Trophoblast cell (in vitro differentiated cells and primary cell): Measurements from ENCODE around the gene RTL1.

Experiments used
- DNase-seq, 2 donors: peaks; one replicate each; pipeline ENCODE4 v3.0.0-alpha.2; 2016
- H2AFZ ChIP-seq: 2 replicates; pipeline ENCODE4 v1.6.1; 2013; ENCODE audit warnings: low read length, moderate library complexity, mild to moderate bottlenecking; ENCODE audit not compliant: insufficient read depth, poor library complexity
- H2AK5ac ChIP-seq: 2 replicates; pipeline ENCODE4 v1.6.1; 2013; ENCODE audit warnings: mild to moderate bottlenecking, low read length
- H2BK120ac ChIP-seq: 2 replicates; pipeline ENCODE4 v1.6.1; 2013; ENCODE audit warnings: low read length, mild to moderate bottlenecking, moderate library complexity; ENCODE audit not compliant: insufficient read depth, poor library complexity
- H2BK12ac ChIP-seq: 2 replicates; pipeline ENCODE4 v1.6.1; 2013; ENCODE audit warnings: mild to moderate bottlenecking, low read length, moderate library complexity
- H2BK5ac ChIP-seq: 2 replicates; pipeline ENCODE4 v1.6.1; 2013; ENCODE audit warnings: low read length, low read depth, moderate library complexity, mild to moderate bottlenecking; ENCODE audit not compliant: poor library complexity
- H3K14ac ChIP-seq: 2 replicates; pipeline ENCODE4 v1.6.1; 2013; ENCODE audit warnings: mild to moderate bottlenecking, low read length
- H3K18ac ChIP-seq: 2 replicates; pipeline ENCODE4 v1.6.1; 2013; ENCODE audit warnings: mild to moderate bottlenecking, low read length
- H3K23ac ChIP-seq: 2 replicates; pipeline ENCODE4 v1.6.1; 2013; ENCODE audit warnings: low read length
- H3K27ac ChIP-seq: 2 replicates; pipeline ENCODE4 v1.5.1; 2013; ENCODE audit warnings: low read depth, mild to moderate bottlenecking, inconsistent platforms, low read length, moderate library complexity
- H3K27me3 ChIP-seq: 2 replicates; pipeline ENCODE4 v1.6.1; 2013; ENCODE audit warnings: inconsistent platforms, mild to moderate bottlenecking, low read length, moderate library complexity; ENCODE audit not compliant: insufficient read depth
- H3K36me3 ChIP-seq, 2 experiments: 1 replicate in 1 of 2; 2 replicates in 1 of 2; pipeline ENCODE4 v1.6.1; 2013; ENCODE audit warnings: low read length in 2 of 2, mild to moderate bottlenecking in 2 of 2, moderate library complexity in 1 of 2; ENCODE audit not compliant: insufficient read depth in 2 of 2, control insufficient read depth in 1 of 2
- H3K4ac ChIP-seq: 2 replicates; pipeline ENCODE4 v1.6.1; 2013; ENCODE audit warnings: low read depth, mild to moderate bottlenecking, low read length, moderate library complexity
- H3K4me1 ChIP-seq, 2 experiments: 1 replicate in 1 of 2; 2 replicates in 1 of 2; pipeline ENCODE4 v1.6.1; 2013; ENCODE audit warnings: low read length in 2 of 2, mild to moderate bottlenecking in 2 of 2, moderate library complexity in 1 of 2; ENCODE audit not compliant: insufficient read depth in 2 of 2, control insufficient read depth in 1 of 2
- H3K4me2 ChIP-seq: 2 replicates; pipeline ENCODE4 v1.6.1; 2013; ENCODE audit warnings: inconsistent platforms, mild to moderate bottlenecking, low read length, moderate library complexity
- H3K4me3 ChIP-seq: 2 replicates; pipeline ENCODE4 v1.5.1; 2013; ENCODE audit warnings: mild to moderate bottlenecking, low read depth, low read length, inconsistent platforms
- H3K79me1 ChIP-seq: one replicate; pipeline ENCODE4 v1.6.1; 2013; ENCODE audit warnings: low read length
- H3K79me2 ChIP-seq: 2 replicates; pipeline ENCODE4 v1.6.1; 2013; ENCODE audit warnings: low read length, mild to moderate bottlenecking; ENCODE audit not compliant: control insufficient read depth, insufficient read depth, poor library complexity
- H3K9ac ChIP-seq: 2 replicates; pipeline ENCODE4 v1.6.1; 2013; ENCODE audit warnings: mild to moderate bottlenecking, low read length
- H3K9me3 ChIP-seq: 2 replicates; pipeline ENCODE4 v1.6.1; 2013; ENCODE audit warnings: low read depth, mild to moderate bottlenecking, control low read depth, inconsistent platforms, low read length; ENCODE audit not compliant: insufficient read depth
- H4K12ac ChIP-seq: 2 replicates; pipeline ENCODE4 v1.6.1; 2013; ENCODE audit warnings: low read depth, mild to moderate bottlenecking, low read length, moderate library complexity
- H4K8ac ChIP-seq: 2 replicates; pipeline ENCODE4 v1.6.1; 2013; ENCODE audit warnings: low read depth, mild to moderate bottlenecking, low read length, moderate library complexity
- H4K91ac ChIP-seq: one replicate; pipeline ENCODE4 v1.6.1; 2013; ENCODE audit warnings: low read depth, mild to moderate bottlenecking, low read length, moderate library complexity
- WGBS: extraction: QIAGEN DNeasy Blood & Tissue Kit; methylation state at CpG from one replicate; pipeline ENCODE4 v1.1.7; 2013; ENCODE audit warnings: missing lambda C conversion rate; ENCODE audit not compliant: insufficient read length, insufficient coverage; ENCODE audit errors: extremely low coverage; 5-methylcytosine and 5-hydroxymethylcytosine counted together

RTL1 gene

GRCh38 chr14:100909439-100909838, 5.9 kb upstream of the RTL1 start:
- Histone ChIP-seq H4K8ac (no peak overlapping the region), H2BK120ac (no peak overlapping the region), H3K27ac (no peak overlapping the region), H2BK5ac (no peak overlapping the region), H3K9ac (no peak overlapping the region), H3K23ac (no peak overlapping the region), H3K14ac (no peak overlapping the region), H2AK5ac (no peak overlapping the region), H3K27me3 (peaks cover 8% of the 10 kb centered on the region), H3K4me1 (no peaks in the 10 kb centered on the region), H3K4me2 (no peak overlapping the region), H2AFZ (no peak overlapping the region), H4K12ac (no peak overlapping the region), H3K36me3 (no peaks in the 10 kb centered on the region), H3K79me2 (no peaks in the 10 kb centered on the region), H3K79me1 (no peaks in the 10 kb centered on the region), H3K9me3 (no peaks in the 10 kb centered on the region), H3K18ac (no peak overlapping the region), H4K91ac (no peak overlapping the region), H3K4me3 (no peak overlapping the region), H3K4ac (no peak overlapping the region), H2BK12ac (no peak overlapping the region)
- DNase-seq = no peak
- WGBS = no CpG with 5 or more reads among the region's 9 CpGs

DNA sequence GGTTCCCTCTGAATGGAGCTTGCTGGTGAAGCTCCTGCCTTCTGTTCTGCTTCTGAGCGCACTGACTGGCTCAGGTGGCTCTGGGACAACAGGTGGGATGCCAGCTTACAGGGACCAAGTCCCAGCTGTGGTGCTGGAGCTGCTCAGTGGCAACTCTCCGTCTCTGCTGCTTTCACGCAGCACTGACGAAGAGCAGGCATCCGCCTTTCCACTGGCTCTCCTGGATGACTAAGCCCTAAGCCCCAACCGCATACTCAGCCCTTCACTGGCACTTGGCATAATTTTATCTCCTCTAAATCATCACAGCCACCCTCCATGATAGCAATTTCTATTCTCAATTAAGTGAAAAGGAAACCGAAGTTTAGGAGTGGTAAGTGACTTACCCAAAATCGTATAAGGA, 3.7 kb upstream of the RTL1 start:
- Histone ChIP-seq H3K9ac (no peak overlapping the region), H2BK120ac (no peak overlapping the region), H3K36me3 (no peaks in the 10 kb centered on the region), H3K23ac (no peak overlapping the region), H2BK12ac (no peak overlapping the region), H3K27me3 (peaks cover 12% of the 10 kb centered on the region), H4K12ac (no peak overlapping the region), H3K4me1 (no peaks in the 10 kb centered on the region), H3K79me1 (no peaks in the 10 kb centered on the region), H3K4me2 (no peak overlapping the region), H3K9me3 (no peaks in the 10 kb centered on the region), H2BK5ac (no peak overlapping the region), H4K91ac (no peak overlapping the region), H3K27ac (no peak overlapping the region), H3K18ac (no peak overlapping the region), H3K4me3 (no peak overlapping the region), H3K4ac (no peak overlapping the region), H3K14ac (no peak overlapping the region), H4K8ac (no peak overlapping the region), H3K79me2 (no peaks in the 10 kb centered on the region), H2AK5ac (no peak overlapping the region), H2AFZ (no peak overlapping the region)
- no peak for DNase-seq
- WGBS = no CpG with 5 or more reads among the region's 8 CpGs

GRCh38 chr14:100906420-100906819, 2.9 kb upstream of the RTL1 start:
- no CpG with 5 or more reads among the region's 6 CpGs for WGBS
- peaks cover 12% of the 10 kb centered on the region for H3K27me3 ChIP-seq
- no peak overlapping the region for H4K91ac ChIP-seq
- no peak overlapping the region for H2BK120ac ChIP-seq
- H3K4me1 ChIP-seq = no peaks in the 10 kb centered on the region
- no peak overlapping the region for H4K8ac ChIP-seq
- H2AK5ac ChIP-seq = no peak overlapping the region
- H3K79me1 ChIP-seq = no peaks in the 10 kb centered on the region
- DNase-seq = no peak
- no peak overlapping the region for H3K4me3 ChIP-seq
- no peak overlapping the region for H3K23ac ChIP-seq
- H3K14ac ChIP-seq = no peak overlapping the region
- no peaks in the 10 kb centered on the region for H3K36me3 ChIP-seq
- no peak overlapping the region for H3K4me2 ChIP-seq
- H4K12ac ChIP-seq = no peak overlapping the region
- no peak overlapping the region for H2BK12ac ChIP-seq
- H2BK5ac ChIP-seq = no peak overlapping the region
- no peak overlapping the region for H3K9ac ChIP-seq
- H3K27ac ChIP-seq = no peak overlapping the region
- H3K79me2 ChIP-seq = no peaks in the 10 kb centered on the region
- H3K18ac ChIP-seq = no peak overlapping the region
- no peak overlapping the region for H3K4ac ChIP-seq
- no peak overlapping the region for H2AFZ ChIP-seq
- H3K9me3 ChIP-seq = peaks cover 4% of the 10 kb centered on the region

GRCh38 chr14:100905166-100905565, 1.6 kb upstream of the RTL1 start:
- no peak overlapping the region for H2BK12ac ChIP-seq
- no peak overlapping the region for H3K23ac ChIP-seq
- H2AK5ac ChIP-seq = no peak overlapping the region
- peaks cover 5% of the 10 kb centered on the region for H3K9me3 ChIP-seq
- no peak overlapping the region for H2AFZ ChIP-seq
- no peak overlapping the region for H4K12ac ChIP-seq
- no peak overlapping the region for H4K8ac ChIP-seq
- no peak overlapping the region for H3K4me3 ChIP-seq
- no peak overlapping the region for H3K14ac ChIP-seq
- H2BK5ac ChIP-seq = no peak overlapping the region
- H4K91ac ChIP-seq = no peak overlapping the region
- H3K79me1 ChIP-seq = no peaks in the 10 kb centered on the region
- DNase-seq = no peak
- H3K79me2 ChIP-seq = no peaks in the 10 kb centered on the region
- H3K4ac ChIP-seq = no peak overlapping the region
- peaks cover 3 to 5% of the 10 kb centered on the region in 2 experiments for H3K4me1 ChIP-seq
- no peak overlapping the region for H3K18ac ChIP-seq
- H3K27me3 ChIP-seq = peaks cover 12% of the 10 kb centered on the region
- H3K36me3 ChIP-seq = no peaks in the 10 kb centered on the region
- H3K4me2 ChIP-seq = no peak overlapping the region
- no CpG with 5 or more reads among the region's 12 CpGs for WGBS
- no peak overlapping the region for H3K9ac ChIP-seq
- H2BK120ac ChIP-seq = no peak overlapping the region
- no peak overlapping the region for H3K27ac ChIP-seq
